Renal cortex interstitium (tissue), 15 donors: Measurements from ENCODE around the gene AP5S1. TPM values are rescaled to one million over a fixed set of nuclear protein-coding genes. Genes with fewer than 3 reads are reported as not detected.

Source experiments
- DNase-seq, 11 donors: peaks; one replicate each; pipeline ENCODE4 v3.0.0-alpha.2; 2013; ENCODE audit warnings: low read depth in 9 of 11, low spot score in 4 of 11; ENCODE audit errors: extremely low read depth in 1 of 11
- long read RNA-seq, 16 experiments: transcript quantifications; one replicate each; lab custom pipeline, GENCODE V29; 2026
- polyA plus RNA-seq, 3 donors: library from polyadenylated mRNA; unstranded; fragments of 120-200 nt; gene quantifications; one replicate each; pipeline ENCODE4 v1.2.1, GENCODE V29; 2013; ENCODE audit not compliant: insufficient read length in 3 of 3

The AP5S1 gene, protein sequence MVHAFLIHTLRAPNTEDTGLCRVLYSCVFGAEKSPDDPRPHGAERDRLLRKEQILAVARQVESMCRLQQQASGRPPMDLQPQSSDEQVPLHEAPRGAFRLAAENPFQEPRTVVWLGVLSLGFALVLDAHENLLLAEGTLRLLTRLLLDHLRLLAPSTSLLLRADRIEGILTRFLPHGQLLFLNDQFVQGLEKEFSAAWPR
- polyA plus RNA-seq: 10 to 100 TPM in 1 of 3 donors, 1 to 10 TPM in 2; 8.0 to 11.8 (median 9.3) TPM
- long read RNA-seq, donor 1, full-length matches to known transcripts: 2 of 2 reads
- long read RNA-seq, donor 1, partial matches to known transcripts: 0 of 2 reads
- long read RNA-seq, donor 1, other reads (novel, unspliced or antisense): 0 of 2 reads
- long read RNA-seq, donor 2, full-length matches to known transcripts: 2 of 2 reads
- long read RNA-seq, donor 2, partial matches to known transcripts: 0 of 2 reads
- long read RNA-seq, donor 2, other reads (novel, unspliced or antisense): 0 of 2 reads
- long read RNA-seq, donor 3, full-length matches to known transcripts: 4 of 4 reads
- long read RNA-seq, donor 3, partial matches to known transcripts: 0 of 4 reads
- long read RNA-seq, donor 3, other reads (novel, unspliced or antisense): 0 of 4 reads
- long read RNA-seq, donor 4, full-length matches to known transcripts: 2 of 2 reads
- long read RNA-seq, donor 4, partial matches to known transcripts: 0 of 2 reads
- long read RNA-seq, donor 4, other reads (novel, unspliced or antisense): 0 of 2 reads
- long read RNA-seq, donor 5, full-length matches to known transcripts: 6 of 6 reads
- long read RNA-seq, donor 5, partial matches to known transcripts: 0 of 6 reads
- long read RNA-seq, donor 5, other reads (novel, unspliced or antisense): 0 of 6 reads
- long read RNA-seq, donor 6, full-length matches to known transcripts: 3 of 3 reads
- long read RNA-seq, donor 6, partial matches to known transcripts: 0 of 3 reads
- long read RNA-seq, donor 6, other reads (novel, unspliced or antisense): 0 of 3 reads
- long read RNA-seq, donor 7, full-length matches to known transcripts: 9 of 9 reads
- long read RNA-seq, donor 7, partial matches to known transcripts: 0 of 9 reads
- long read RNA-seq, donor 7, other reads (novel, unspliced or antisense): 0 of 9 reads
- long read RNA-seq, donor 8, full-length matches to known transcripts: 9 of 9 reads
- long read RNA-seq, donor 8, partial matches to known transcripts: 0 of 9 reads
- long read RNA-seq, donor 8, other reads (novel, unspliced or antisense): 0 of 9 reads
- long read RNA-seq, donor 9, full-length matches to known transcripts: 9 of 9 reads
- long read RNA-seq, donor 9, partial matches to known transcripts: 0 of 9 reads
- long read RNA-seq, donor 9, other reads (novel, unspliced or antisense): 0 of 9 reads
- long read RNA-seq, donor 10, full-length matches to known transcripts: 7 of 7 reads
- long read RNA-seq, donor 10, partial matches to known transcripts: 0 of 7 reads
- long read RNA-seq, donor 10, other reads (novel, unspliced or antisense): 0 of 7 reads
- long read RNA-seq, donor 11, full-length matches to known transcripts: 8 of 8 reads
- long read RNA-seq, donor 11, partial matches to known transcripts: 0 of 8 reads
- long read RNA-seq, donor 11, other reads (novel, unspliced or antisense): 0 of 8 reads
- long read RNA-seq, donor 12: 0 reads
- long read RNA-seq, donor 13, full-length matches to known transcripts: 12 of 12 reads
- long read RNA-seq, donor 13, partial matches to known transcripts: 0 of 12 reads
- long read RNA-seq, donor 13, other reads (novel, unspliced or antisense): 0 of 12 reads
- long read RNA-seq, donor 14, full-length matches to known transcripts: 3 of 3 reads
- long read RNA-seq, donor 14, partial matches to known transcripts: 0 of 3 reads
- long read RNA-seq, donor 14, other reads (novel, unspliced or antisense): 0 of 3 reads
- long read RNA-seq, donor 15: 0 reads
- long read RNA-seq, donor 16, full-length matches to known transcripts: 15 of 15 reads
- long read RNA-seq, donor 16, partial matches to known transcripts: 0 of 15 reads
- long read RNA-seq, donor 16, other reads (novel, unspliced or antisense): 0 of 15 reads

DNA sequence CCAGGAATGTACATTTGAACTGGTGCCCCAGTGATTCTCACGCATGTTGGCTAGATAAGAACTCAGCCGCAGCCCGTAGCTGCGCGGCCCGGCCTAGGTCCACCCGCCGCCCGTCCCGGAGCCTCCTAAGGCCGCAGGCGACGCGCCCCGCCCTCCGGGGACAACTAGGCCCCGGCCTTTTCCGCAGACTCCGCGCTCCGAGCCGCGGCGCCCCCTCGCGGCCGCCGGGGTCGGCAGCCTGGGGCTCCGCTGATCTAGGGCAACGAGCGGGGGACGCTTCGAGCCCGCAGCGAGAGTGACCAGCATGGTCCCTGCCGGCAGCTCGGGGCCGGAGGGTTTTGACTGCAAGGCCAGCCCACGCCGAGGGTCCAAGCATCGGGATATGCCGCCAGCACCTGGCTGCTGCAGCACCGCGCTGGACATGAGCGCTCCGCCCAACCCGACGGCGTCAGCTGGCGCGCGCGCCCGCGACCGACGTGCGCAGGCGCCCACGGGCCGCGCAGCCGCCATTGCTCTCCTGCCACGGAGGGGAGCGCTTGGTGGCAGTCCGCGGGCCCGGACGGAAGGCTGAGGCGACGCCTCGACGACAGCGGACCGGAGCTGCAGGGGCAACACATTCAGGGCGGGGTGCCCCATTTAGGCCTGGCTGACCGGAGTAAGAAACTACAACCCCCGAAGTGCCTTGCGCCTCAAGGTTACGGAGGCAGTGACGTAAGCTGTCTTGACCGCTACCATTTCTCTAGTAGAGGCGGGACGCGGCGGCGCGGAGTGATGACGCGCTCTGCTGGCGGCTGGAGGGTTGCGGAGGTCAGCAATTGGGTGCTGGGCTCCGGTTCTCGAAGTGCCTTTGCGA lies at the start of gene AP5S1:
TSS of gene AP5S1 (plus strand) at position 500 of the 853 bp plus-strand sequence. CDS start 1,571 bp downstream, outside the sequence.
- peak; percentile 91 to 96 (median 95) for DNase-seq

DNA sequence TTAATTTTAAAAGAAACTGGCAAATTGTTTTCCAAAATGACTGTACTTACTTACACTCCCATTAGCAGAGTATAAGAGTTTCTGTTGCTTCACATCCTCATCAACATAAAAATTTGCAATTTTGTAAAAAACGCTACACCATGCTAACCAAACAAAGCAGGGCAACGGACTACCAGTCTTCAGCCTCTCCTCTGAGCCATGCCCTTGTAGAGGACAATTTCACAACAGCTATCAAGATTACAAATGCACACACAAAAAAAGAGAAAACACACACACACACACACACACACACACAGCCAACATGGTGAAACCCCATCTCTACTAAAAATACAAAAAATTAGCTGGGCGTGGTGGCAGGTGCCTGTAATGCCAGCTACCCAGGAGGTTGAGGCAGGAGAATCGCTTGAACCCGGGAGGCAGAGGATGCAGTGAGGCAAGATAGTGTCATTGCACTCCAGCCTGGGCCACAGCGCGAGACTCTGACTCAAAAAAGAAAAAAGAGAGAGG lies 48.7 kb upstream of the AP5S1 start:
- DNase-seq: no peak

DNA sequence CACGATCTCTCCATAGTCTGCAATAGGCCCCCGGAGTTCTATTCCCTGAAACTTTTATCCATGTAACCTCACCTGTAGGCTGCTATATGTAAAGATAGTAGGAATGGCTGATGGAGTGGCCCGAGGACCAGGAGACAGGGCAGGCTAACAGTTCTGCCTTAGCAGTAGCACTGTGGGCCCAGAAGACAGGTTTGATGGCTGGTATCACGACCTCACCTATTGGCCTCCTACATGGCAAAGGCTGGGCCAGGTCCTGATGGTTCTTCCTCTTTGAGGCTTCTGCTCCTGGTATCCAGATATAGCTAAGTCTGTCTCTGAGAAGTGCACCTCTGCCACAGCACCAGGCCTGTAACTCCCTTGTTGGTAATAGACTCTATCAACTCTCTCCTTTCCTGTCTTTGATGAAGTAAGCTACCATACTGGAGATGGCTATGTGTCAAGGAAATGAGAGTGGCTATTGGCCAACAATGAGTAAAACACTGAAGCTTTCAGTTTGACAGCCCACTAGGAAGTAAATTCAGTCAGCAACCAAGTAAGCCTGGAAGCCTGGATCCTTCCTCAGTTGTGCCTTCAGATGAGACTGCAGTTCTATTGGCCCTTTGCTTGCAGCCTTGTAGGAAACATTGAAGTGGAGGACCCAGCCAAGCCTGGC lies 44.8 kb upstream of the AP5S1 start:
- no peak for DNase-seq

DNA sequence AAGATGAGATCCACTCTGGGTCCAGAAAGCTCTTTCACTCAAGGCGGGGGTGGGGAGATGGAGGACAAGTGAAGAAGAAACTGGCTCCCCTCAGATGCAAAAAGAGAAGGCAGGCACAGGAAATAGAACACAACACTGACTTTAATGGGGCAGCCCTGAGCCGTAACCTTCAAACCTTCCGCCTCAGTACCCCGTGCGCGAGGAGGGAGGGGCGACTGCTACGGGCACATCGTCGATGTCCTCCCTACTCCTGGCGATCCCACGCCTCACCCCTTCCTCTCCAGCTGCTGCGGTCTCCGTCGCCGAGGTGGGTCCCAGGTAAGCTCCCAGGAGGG lies 43.0 kb upstream of the AP5S1 start:
- no peak for DNase-seq

DNA sequence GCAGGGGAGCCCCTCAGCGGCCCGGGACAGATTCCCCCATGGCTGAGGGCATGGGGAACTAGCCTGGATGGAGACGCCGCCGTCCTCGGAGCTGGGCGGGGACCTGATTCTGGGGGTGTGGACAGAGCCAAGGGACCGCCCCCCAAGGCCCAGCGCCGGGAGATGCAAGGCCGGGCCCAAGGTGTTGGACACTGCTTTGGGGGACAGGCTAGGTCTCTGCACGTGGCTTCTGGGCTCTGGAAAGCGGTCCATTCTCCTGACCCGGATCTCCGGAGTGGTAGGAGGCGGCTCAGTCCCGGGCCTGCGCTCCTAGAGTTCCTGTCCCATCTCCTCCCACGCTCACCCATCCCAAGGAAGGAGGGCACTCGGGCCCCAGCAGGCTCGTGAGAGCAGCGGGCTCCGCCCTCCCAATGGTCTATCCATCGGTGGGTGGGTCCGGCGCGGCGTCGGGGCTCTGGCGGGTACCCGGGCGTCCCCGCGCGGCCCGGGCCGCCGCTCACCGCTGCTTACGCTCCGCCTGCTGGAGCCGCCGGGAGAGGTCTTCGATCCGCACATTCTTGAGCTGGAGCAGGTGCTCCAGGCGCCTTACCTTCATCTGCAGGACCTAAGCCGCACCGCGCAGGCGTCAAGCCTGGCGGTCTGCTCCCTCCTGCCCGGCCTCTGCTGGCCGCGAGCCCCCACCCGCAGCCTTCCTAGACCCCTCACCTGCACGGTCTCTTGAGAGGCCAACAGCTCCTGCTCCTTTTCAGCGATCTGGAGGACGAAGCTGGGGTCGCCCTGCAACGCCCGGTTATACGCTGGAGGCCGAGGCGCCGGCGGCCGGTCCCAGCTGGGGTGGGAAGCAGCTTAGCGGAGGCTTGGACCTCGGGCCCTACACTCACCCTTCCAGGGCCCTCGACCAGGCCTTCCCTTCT lies 42.4 kb upstream of the AP5S1 start:
- no peak for DNase-seq

DNA sequence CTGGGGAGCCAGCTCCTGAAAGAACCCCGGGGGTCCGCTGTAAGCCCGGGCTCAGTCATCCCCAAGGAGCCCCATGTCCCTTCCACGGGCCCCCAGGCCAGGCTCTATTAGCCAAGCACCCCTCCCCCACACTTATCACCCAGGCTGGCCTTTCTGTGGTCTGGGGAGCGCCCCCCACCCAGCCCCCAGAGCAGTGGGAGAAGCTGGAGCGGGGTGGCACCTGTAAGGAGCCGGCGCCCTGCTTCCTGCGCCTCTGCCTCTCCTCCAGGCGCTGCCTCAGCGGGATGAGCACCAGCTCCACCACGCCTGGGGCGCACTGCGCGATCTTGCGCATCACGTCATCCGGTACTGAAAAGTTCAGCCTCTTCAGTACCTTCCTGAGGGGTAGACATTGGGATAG lies 41.4 kb upstream of the AP5S1 start:
- DNase-seq: no peak

DNA sequence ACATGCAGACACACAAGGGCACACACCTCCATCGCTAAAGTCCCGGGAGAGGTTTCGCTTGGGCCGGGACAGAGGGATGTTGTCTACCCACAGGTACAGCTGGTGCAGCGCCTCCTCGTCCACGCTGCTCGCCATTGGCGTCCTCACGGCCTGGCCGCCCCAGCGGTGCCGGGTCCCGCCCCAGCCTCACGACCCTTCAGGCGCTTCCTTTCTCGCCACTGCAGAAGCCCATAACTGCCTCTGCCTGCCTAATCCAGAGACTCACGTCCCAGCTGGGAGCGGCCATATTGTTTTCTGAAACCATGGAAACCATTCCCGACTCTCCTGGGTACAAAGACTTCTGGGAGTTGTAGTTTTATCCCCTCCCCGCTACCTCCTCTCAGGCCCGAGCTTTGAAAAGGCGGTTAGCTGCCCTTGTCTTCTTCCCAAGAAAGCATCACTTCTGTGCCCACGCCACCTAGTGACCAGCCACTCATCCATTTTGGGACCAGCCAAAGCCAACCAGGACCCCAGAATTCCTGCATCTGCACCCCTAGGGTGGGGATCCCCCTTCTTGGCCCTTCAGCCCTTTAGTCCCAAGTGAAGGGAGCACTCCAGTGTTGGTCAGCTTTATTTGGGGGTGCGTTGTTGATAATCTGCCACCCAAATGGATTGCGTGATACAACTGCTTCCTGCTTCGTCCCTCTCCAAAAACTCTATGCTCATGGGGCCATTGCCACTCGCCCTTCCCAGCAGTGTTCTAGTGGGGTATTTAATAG lies 39.0 kb upstream of the AP5S1 start, which contains the start of gene SPEF1:
TSS of gene SPEF1 (minus strand) at position 296 of the 758 bp plus-strand sequence. CDS start at position 135, 161 bp downstream.
- DNase-seq: peak in 10 of 11 donors; percentile 81 to 95 (median 86)

DNA sequence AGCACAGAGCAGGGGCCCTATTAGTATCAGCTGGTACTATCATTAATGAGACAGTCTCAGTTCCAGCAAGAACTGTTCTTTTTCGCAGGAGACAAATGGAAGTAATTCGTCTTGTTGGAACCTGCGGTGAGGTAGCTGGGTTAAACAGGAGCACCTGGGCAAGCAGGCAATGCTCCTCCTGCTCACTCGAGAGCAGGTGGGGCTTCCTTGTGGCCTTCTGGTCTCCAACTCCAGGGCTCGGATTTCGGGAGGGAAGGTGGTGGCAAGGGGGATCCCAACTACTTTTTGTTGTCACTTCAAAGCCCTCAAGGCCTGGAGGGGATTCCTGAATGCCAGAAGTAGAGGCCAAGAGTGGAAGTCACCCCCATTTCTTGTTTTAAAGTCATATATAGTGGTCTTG lies 37.8 kb upstream of the AP5S1 start:
- no peak for DNase-seq

DNA sequence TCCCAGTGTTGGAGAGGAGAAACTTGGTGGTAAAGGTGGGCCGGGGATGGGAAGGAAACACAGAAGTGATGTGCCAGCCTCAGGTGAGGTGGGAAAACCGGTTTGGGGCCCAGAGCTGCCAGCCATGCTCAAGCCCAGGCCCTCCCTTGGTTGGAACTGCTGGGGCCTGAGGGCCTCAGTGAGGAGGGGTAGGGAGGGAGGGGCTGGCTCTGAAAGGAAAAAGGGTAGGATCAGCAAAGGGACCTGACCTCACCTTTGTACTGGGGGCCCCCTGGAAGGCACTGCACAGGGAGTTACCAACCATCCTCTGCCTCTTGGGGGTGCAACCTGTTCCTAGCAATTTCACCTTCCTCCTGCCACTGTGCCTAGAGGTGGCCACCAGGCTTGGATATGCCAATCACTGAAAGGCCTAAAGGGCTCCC lies 37.3 kb upstream of the AP5S1 start:
- DNase-seq: no peak

DNA sequence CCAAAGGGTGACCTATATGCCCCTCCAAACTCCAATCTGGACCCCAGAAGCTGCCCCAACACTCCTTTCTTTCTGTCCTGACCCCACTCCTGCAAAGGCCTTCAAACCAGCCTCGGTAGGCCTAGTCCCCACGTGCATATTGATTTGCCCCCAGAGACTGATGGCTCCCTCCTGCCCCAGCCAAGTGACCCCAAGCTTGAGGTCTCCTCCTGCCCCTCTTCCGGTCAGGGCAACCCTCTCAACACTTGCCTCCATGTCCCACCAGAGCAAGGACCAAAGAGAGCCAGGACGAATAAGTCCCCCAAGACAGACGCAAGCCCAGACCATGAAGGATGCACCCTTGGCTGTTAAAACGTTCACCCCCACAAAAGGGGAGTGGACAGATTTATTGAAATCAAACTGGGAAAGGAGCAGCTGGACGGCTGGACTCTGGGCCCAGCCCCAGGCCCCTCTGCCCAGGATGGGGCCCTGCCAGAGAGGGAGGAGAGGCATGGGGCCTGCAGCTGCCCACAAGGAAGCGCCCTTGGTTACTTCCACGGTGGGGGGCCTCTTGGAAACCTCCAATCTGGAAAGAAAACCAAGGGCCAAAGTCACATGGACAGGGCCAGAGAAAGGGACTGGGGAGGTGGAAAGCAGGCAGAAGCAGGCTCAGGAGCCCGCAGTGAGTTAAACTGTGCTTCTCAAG lies 36.7 kb upstream of the AP5S1 start:
- no peak for DNase-seq

DNA sequence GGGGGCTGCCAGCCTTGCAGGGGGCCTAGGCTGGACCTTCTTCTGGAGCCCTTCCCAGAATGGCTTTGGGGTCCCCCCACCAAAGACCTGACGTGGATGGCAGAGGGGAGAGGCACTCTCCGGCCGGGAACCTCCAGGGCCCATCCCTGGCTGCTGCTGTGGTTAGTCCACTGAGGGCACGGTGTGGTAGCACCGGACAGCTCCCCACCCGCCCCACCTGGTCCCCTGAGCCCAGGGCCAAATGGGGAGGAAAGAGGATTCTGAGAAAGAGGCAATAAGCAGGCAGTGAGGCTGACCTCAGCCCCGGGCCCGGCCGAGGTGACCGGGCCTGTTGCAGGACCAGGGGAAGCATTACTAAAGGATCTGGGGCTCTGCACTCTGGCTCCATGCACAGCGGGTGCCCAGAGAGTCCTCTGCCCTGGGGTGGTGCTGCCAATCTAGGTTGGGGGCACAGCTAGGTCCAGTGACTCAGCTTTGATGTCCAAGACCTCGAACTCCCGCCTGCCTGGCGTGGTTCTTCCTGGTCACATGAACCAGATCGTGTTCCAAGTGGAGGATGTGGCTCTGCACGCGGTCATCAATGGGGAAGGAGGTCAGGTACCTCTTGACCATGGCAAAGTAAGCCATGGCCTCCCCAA lies 36.0 kb upstream of the AP5S1 start:
- no peak for DNase-seq

DNA sequence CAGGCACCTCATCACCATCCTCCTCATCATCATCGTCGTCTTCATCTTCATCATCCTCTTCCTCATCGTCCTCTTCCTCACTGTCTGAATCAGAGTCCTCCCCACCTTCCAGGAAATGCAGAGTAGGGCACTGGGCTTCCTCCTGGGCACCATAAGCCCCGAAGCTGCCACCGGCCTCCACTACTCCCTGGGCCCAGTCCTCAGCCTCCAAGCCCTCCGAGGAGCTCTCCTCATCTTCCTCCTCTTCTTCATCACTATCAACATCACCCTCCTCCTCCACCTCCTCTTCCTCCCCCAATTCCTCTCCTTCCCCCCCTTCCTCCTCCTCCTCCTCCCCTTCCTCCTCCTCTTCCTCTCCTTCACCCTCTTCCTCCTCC lies 35.5 kb upstream of the AP5S1 start:
- no peak for DNase-seq
